Stimulated activated CD4-positive, alpha-beta T cell treated with anti-CD3 and anti-CD28 coated beads, Interleukin-2, amount 100 ng/mL, for 24 hours (primary cell): ENCODE results near the gene KLHL10.
"Not testable (repeated sequence)": the region's sequence is repeated elsewhere in the genome, so short reads cannot be mapped to it uniquely, and the experiment has no call there.

Experiments used
- DNase-seq, 2 donors: peaks; one replicate each; pipeline ENCODE4 v3.0.0-alpha.2; 2020

KLHL10 gene

GRCh38 chr17:41860254-41860931, 22.8 kb downstream of the KLHL10 start:
- no peak for DNase-seq

GRCh38 chr17:41863074-41863848, 25.6 kb downstream of the KLHL10 start:
- peak; percentile 23 to 52 for DNase-seq

GRCh38 chr17:41864498-41864835, 26.8 kb downstream of the KLHL10 start:
- peak in 1 of 2 donors; percentile 67 for DNase-seq

GRCh38 chr17:41864836-41865595, 27.4 kb downstream of the KLHL10 start, which contains the start of gene KLHL11:
Gene KLHL11 (minus strand): TSS chr17:41865423. CDS start chr17:41865370, 53 bp downstream.
- DNase-seq: peak; percentile 89 to 91

- no peak for DNase-seq
Measured at GRCh38 chr17:41865596-41865893, 27.9 kb downstream of the KLHL10 start.

- no peak for DNase-seq
Measured at GRCh38 chr17:41868568-41868967, 30.9 kb downstream of the KLHL10 start.

GRCh38 chr17:41869426-41869825, 31.8 kb downstream of the KLHL10 start:
- DNase-seq: no peak

- no peak for DNase-seq
Measured at GRCh38 chr17:41870097-41870496, 32.5 kb downstream of the KLHL10 start.

GRCh38 chr17:41870627-41871026, 33.0 kb downstream of the KLHL10 start:
- DNase-seq: no peak

GRCh38 chr17:41871789-41872188, 34.2 kb downstream of the KLHL10 start:
- no peak for DNase-seq

GRCh38 chr17:41873559-41874292, 36.1 kb downstream of the KLHL10 start:
- DNase-seq: no peak

GRCh38 chr17:41874293-41874670, 36.7 kb downstream of the KLHL10 start:
- not testable (repeated sequence) for DNase-seq

- no peak for DNase-seq
Measured at GRCh38 chr17:41880130-41880529, 42.5 kb downstream of the KLHL10 start.

- DNase-seq: no peak
Measured at GRCh38 chr17:41882756-41883155, 45.1 kb downstream of the KLHL10 start.

GRCh38 chr17:41885733-41886132, 48.1 kb downstream of the KLHL10 start:
- no peak for DNase-seq

GRCh38 chr17:41888332-41888965, 50.8 kb downstream of the KLHL10 start:
- DNase-seq: no peak

GRCh38 chr17:41891135-41892020, 53.8 kb downstream of the KLHL10 start:
- DNase-seq: no peak

GRCh38 chr17:41892021-41892376, 54.4 kb downstream of the KLHL10 start:
- no peak for DNase-seq

GRCh38 chr17:41893384-41893783, 55.8 kb downstream of the KLHL10 start:
- no peak for DNase-seq

GRCh38 chr17:41894791-41895331, 57.2 kb downstream of the KLHL10 start:
- no peak for DNase-seq

GRCh38 chr17:41895617-41896016, 58.0 kb downstream of the KLHL10 start:
- no peak for DNase-seq
